K562 (cell line): ENCODE data around the gene SFTPB. TPM values are rescaled to one million over a fixed set of nuclear protein-coding genes. Genes with fewer than 3 reads are reported as not detected.

Source experiments
- DLX4 ChIP-seq: fragments of 250-450 bp; sonication (Bioruptor Pico); IDR thresholded peaks from 2 replicates; pipeline ENCODE4 v1.6.1; 2021; ENCODE audit warnings: mild to moderate bottlenecking
- EGR1 ChIP-seq: fragments of 450-650 bp; conservative IDR thresholded peaks from 2 replicates; pipeline ENCODE4 v1.6.1; 2017; ENCODE audit warnings: mild to moderate bottlenecking
- EHMT2 ChIP-seq: fragments of 450-650 bp; IDR thresholded peaks from 2 replicates; pipeline ENCODE4 v1.6.1; 2018; ENCODE audit warnings: antibody characterized with exemption
- FOXK1 ChIP-seq: sonication (generic); formaldehyde crosslinking; IDR thresholded peaks from 2 replicates; pipeline ENCODE4 v1.8.0; 2022; ENCODE audit warnings: missing genetic modification reagents, mild to moderate bottlenecking, borderline replicate concordance
- JUND ChIP-seq, 2 experiments: IDR thresholded peaks; 2 replicates in 1 of 2; 3 replicates in 1 of 2; pipeline ENCODE4 v1.6.1; 2011; ENCODE audit warnings: borderline replicate concordance in 2 of 2, low read depth in 2 of 2, low read length in 2 of 2, improper control_type of control experiment in 1 of 2, missing biosample characterization in 1 of 2, missing genetic modification characterization in 1 of 2, missing genetic modification reagents in 1 of 2
- KDM1A ChIP-seq, 2 experiments: fragments of 450-650 bp; IDR thresholded peaks; 2 replicates each; pipeline ENCODE4 v1.6.1; 2016; ENCODE audit warnings: mild to moderate bottlenecking in 2 of 2
- MGA ChIP-seq: fragments of 450-650 bp; IDR thresholded peaks from 2 replicates; pipeline ENCODE4 v1.6.1; 2016; ENCODE audit warnings: mild to moderate bottlenecking, moderate library complexity
- POU5F1 ChIP-seq: fragments of 150-350 bp; IDR thresholded peaks from 2 replicates; pipeline ENCODE4 v1.6.1; 2014; ENCODE audit warnings: borderline replicate concordance, low read length, low read depth, mild to moderate bottlenecking; ENCODE audit not compliant: partially characterized antibody
- SMAD1 ChIP-seq: fragments of 150-350 bp; IDR thresholded peaks from 2 replicates; pipeline ENCODE4 v1.6.1; 2014; ENCODE audit warnings: low read length, low read depth; ENCODE audit not compliant: partially characterized antibody
- ZNF277 ChIP-seq: fragments of 250-450 bp; sonication (Bioruptor Pico); IDR thresholded peaks from 2 replicates; pipeline ENCODE4 v1.8.0; 2022; ENCODE audit warnings: inconsistent platforms, mild to moderate bottlenecking, moderate library complexity, borderline replicate concordance
- ZNF347 ChIP-seq: fragments of 450-650 bp; formaldehyde crosslinking; IDR thresholded peaks from 2 replicates; pipeline ENCODE4 v1.4.0; 2020; ENCODE audit warnings: low read depth, mild to moderate bottlenecking, moderate library complexity
- ZNF507 ChIP-seq: conservative IDR thresholded peaks from 2 replicates; pipeline ENCODE4 v1.6.1; 2017; ENCODE audit warnings: missing genetic modification characterization, missing compliant biosample characterization
- polyA plus RNA-seq, 8 experiments: library from polyadenylated mRNA; depleted of rRNA in 4 of 8; stranded (reverse) in 5 of 8; unstranded in 3 of 8; fragments of >200 nt; fragmentation: Nextera tagmentation in 2 of 8; fragmentation: Illumina TruSeq in 1 of 8; extraction: Ambion mirVana in 2 of 8; extraction: Trizol in 1 of 8; gene quantifications; 2 replicates each; pipeline versions ENCODE4 v1.2.1 to v1.2.3, GENCODE V29; 2011 to 2014; ENCODE audit warnings: inconsistent platforms in 1 of 8, missing spikeins in 1 of 8
- total RNA-seq, 7 experiments: library from RNA; depleted of rRNA in 6 of 7; stranded (reverse); fragments of >200 nt in 6 of 7; fragmentation: Illumina TruSeq in 2 of 7; extraction: Trizol in 2 of 7; gene quantifications; 2 replicates each; pipeline versions ENCODE4 v1.2.1 to v1.2.3, GENCODE V29; 2011 to 2021; ENCODE audit warnings: low replicate concordance in 1 of 7
- TF ChIP-seq, protein P1 (sequence below): sonication (generic); formaldehyde crosslinking; IDR thresholded peaks from 2 replicates; pipeline ENCODE4 v1.8.0; 2022; ENCODE audit warnings: mild to moderate bottlenecking, missing genetic modification reagents, borderline replicate concordance

Gene SFTPB
- total and polyA plus RNA-seq, 9 of the 15 experiments (the other 6 are each of a cell fraction or from before 2014, with no cell fraction given), result 0.03 to 7.0 TPM; not detected in 7

DNA sequence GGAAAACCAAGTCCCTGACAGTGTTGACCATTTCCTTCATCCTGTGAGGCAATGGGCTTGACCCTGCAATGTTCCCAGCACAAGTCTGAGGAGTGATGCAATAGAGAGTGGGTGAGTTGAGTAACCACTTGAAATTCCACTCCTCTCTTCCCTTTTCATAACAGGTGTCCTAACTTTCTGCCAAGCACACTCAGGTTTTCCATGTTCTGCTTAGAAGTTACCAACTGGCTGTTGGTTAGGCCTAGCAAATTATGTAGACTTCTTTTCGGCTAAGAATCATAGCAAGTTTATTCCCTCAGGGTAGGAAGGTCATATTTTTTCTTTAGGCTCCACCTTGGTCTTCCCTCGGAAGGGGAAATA is 37.7 kb upstream of the SFTPB start (continued):
- no peak for TF ChIP-seq ZNF277 (CRISPR knock-in tag)
- TF ChIP-seq POU5F1, result no peak
- TF ChIP-seq DLX4, result no peak
- no peak for TF ChIP-seq ZNF507 (tag)
- TF ChIP-seq SMAD1, result no peak
- 0 out of 2 replicates have a peak, but pooled peaks have one; percentile 24 for TF ChIP-seq EGR1
- TF ChIP-seq FOXK1 (CRISPR knock-in tag), result no peak
- TF ChIP-seq JUND (IDR thresholded peaks at IDR 0.05; ENCODE audit: borderline replicate concordance, low read depth, low read length), result peak; percentile 77
- no peak for TF ChIP-seq JUND (tag; IDR thresholded peaks at IDR 0.05; ENCODE audit: borderline replicate concordance, low read depth, low read length)
- TF ChIP-seq MGA, result peak; percentile 18; the same call in 1 of the 2 replicates
- no peak for TF ChIP-seq EHMT2
- no peak for TF ChIP-seq ZNF347 (CRISPR knock-in tag)
- TF ChIP-seq KDM1A (IDR thresholded peaks at IDR 0.05), result no peak
- TF ChIP-seq, protein P1, sequence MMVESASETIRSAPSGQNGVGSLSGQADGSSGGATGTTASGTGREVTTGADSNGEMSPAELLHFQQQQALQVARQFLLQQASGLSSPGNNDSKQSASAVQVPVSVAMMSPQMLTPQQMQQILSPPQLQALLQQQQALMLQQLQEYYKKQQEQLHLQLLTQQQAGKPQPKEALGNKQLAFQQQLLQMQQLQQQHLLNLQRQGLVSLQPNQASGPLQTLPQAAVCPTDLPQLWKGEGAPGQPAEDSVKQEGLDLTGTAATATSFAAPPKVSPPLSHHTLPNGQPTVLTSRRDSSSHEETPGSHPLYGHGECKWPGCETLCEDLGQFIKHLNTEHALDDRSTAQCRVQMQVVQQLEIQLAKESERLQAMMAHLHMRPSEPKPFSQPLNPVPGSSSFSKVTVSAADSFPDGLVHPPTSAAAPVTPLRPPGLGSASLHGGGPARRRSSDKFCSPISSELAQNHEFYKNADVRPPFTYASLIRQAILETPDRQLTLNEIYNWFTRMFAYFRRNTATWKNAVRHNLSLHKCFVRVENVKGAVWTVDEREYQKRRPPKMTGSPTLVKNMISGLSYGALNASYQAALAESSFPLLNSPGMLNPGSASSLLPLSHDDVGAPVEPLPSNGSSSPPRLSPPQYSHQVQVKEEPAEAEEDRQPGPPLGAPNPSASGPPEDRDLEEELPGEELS (CRISPR knock-in tag), result no peak
